ENCODE data around the gene GALNT16. TPM values are rescaled to one million over a fixed set of nuclear protein-coding genes. Genes with fewer than 3 reads are reported as not detected.

The GALNT16 gene
- polyA plus RNA-seq, 3 donors = 0.01 TPM; not detected in 2

DNA sequence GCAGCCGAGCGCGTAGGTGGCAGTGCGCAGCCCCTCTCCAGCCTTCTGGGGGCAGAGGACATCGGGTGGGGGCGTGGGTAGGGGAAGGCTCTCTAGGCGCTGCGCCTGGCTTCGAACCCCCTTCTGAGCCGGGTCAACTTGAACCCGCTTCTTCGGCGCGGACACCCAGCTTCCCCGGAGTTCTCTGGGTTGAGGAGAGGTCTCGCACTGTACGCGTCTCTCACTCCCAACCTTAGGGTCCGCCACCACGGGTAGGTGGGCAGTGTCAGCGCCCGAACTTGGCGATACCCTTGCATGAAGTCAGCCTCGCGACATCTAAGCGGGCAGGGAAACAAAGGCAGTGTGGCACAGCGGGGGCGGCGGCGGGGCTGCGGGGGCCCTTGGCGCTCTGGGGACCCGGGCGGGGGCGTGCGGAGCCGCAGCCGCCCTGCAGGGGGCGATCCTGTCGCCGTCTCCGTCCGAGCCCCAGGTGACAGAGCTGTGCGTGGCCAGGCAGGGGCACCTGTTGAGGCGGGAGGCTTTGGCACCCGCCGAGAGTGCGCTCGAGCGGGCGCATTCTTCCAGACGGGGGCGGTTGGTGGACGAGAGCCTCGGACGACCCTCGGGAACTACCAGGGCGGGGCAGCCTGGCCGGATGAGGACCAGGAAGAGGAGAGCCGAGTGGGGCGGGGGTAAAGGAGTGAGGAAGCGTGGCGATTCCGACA, 1.1 kb downstream of the GALNT16 start:
- H3K36me3 Mint-ChIP-seq = no peaks in the 10 kb centered on the region
- Histone ChIP-seq H3K27ac (ENCODE audit: low read depth in 1 of 2, low read length in 2 of 2) (no peak overlapping the region), H3K4me3 (replicated peaks in 1 of 3; ENCODE audit: low read depth in 2 of 3, low read length in 3 of 3) (peak overlapping the region in 1 of 3 experiments; percentile 56), H2AFZ (ENCODE audit: insufficient read depth, low read depth, low read length, poor library complexity, severe bottlenecking) (peak overlapping the region; percentile 53), H3K79me2 (ENCODE audit: insufficient read depth, low read length) (no peaks in the 10 kb centered on the region), H3K9ac (ENCODE audit: insufficient read depth, low read length, poor library complexity, severe bottlenecking) (no peak overlapping the region), H3K27me3 (ENCODE audit: control insufficient read depth in 2 of 2, insufficient read depth in 2 of 2, low read length in 2 of 2) (peaks cover 68 to 81% of the 10 kb centered on the region in 2 donors), H3K4me2 (replicated peaks; ENCODE audit: extremely low read depth, low read length, poor library complexity, severe bottlenecking) (peak overlapping the region; percentile 56), H3K36me3 (replicated peaks in 1 of 2; ENCODE audit: control insufficient read depth in 1 of 2, insufficient read depth in 2 of 2, low read length in 2 of 2) (no peaks in the 10 kb centered on the region), H4K20me1 (ENCODE audit: insufficient read depth, low read length) (no peaks in the 10 kb centered on the region), H3K9me3 (replicated peaks in 1 of 2; ENCODE audit: control insufficient read depth in 1 of 2, insufficient read depth in 1 of 2, low read length in 2 of 2) (peaks cover 0 to 26% of the 10 kb centered on the region in 2 donors), H3K4me1 (ENCODE audit: control insufficient read depth in 1 of 2, insufficient read depth in 2 of 2, low read length in 2 of 2) (peaks cover 3 to 21% of the 10 kb centered on the region in 2 donors)
- WGBS (ENCODE audit: insufficient coverage) = under 1% methylated on average over 60 of the region's 64 CpGs
- no peak overlapping the region for H3K27ac Mint-ChIP-seq
- H3K27me3 Mint-ChIP-seq (ENCODE audit: low read depth in 3 of 3) = peaks cover 61 to 86% (median 71%) of the 10 kb centered on the region in 3 donors
- DNase-seq = peak in 1 of 3 donors; percentile 12
- H3K4me1 Mint-ChIP-seq = peaks cover 10% of the 10 kb centered on the region
- intact Hi-C loops (cut with micrococcal nuclease) = no loop called here
- TF ChIP-seq, protein P1, sequence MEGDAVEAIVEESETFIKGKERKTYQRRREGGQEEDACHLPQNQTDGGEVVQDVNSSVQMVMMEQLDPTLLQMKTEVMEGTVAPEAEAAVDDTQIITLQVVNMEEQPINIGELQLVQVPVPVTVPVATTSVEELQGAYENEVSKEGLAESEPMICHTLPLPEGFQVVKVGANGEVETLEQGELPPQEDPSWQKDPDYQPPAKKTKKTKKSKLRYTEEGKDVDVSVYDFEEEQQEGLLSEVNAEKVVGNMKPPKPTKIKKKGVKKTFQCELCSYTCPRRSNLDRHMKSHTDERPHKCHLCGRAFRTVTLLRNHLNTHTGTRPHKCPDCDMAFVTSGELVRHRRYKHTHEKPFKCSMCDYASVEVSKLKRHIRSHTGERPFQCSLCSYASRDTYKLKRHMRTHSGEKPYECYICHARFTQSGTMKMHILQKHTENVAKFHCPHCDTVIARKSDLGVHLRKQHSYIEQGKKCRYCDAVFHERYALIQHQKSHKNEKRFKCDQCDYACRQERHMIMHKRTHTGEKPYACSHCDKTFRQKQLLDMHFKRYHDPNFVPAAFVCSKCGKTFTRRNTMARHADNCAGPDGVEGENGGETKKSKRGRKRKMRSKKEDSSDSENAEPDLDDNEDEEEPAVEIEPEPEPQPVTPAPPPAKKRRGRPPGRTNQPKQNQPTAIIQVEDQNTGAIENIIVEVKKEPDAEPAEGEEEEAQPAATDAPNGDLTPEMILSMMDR (IDR thresholded peaks at IDR 0.05) = peak; percentile 56
- peak overlapping the region; percentile 62 to 86 for H3K4me3 Mint-ChIP-seq
- peaks cover 0 to 9% (median 4%) of the 10 kb centered on the region in 7 donors for H3K9me3 Mint-ChIP-seq

DNA sequence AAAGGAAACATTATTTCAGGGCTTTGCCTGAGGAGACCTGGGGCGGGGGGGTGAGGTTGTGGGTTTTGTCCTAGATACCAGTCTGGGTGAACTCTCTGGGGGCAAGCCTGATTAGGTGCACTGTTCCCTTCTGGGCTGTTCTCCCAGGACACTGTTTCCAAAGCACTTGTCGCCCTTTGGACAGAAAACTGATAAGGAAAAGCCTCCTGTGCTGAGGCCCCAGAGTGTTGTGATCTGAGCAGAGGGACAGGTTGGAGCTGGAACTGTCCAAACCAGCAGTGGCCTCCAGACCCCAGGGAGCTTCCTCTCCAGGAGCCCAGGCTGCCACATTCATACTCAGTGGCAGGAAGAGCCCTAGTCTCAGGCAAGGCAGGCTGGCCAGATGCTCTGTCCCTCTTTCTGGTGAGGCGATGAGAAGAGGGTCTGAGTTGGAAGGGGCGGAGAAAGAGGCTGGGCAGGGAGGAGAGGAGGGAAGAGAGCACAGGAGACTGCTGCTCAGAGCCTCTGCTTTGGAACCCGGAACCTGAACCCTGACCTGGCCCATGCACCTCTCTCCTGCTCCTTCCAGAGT, 1.9 kb downstream of the GALNT16 start:
- peaks cover 3 to 21% of the 10 kb centered on the region in 2 donors for H3K4me1 ChIP-seq (ENCODE audit: control insufficient read depth in 1 of 2, insufficient read depth in 2 of 2, low read length in 2 of 2)
- no peak overlapping the region for H2AFZ ChIP-seq (ENCODE audit: insufficient read depth, low read depth, low read length, poor library complexity, severe bottlenecking)
- H3K4me3 ChIP-seq (replicated peaks in 1 of 3; ENCODE audit: low read depth in 2 of 3, low read length in 3 of 3) = no peak overlapping the region
- H4K20me1 ChIP-seq (ENCODE audit: insufficient read depth, low read length) = no peaks in the 10 kb centered on the region
- H3K79me2 ChIP-seq (ENCODE audit: insufficient read depth, low read length) = no peaks in the 10 kb centered on the region
- Mint-ChIP-seq H3K4me1 (peaks cover 10% of the 10 kb centered on the region), H3K36me3 (no peaks in the 10 kb centered on the region), H3K27me3 (ENCODE audit: low read depth in 3 of 3) (peaks cover 61 to 79% (median 64%) of the 10 kb centered on the region in 3 donors), H3K27ac (no peak overlapping the region), H3K4me3 (peak overlapping the region in 1 of 2 donors; percentile 86), H3K9me3 (peaks cover 0 to 9% (median 4%) of the 10 kb centered on the region in 7 donors)
- DNase-seq = no peak
- no peak overlapping the region for H3K27ac ChIP-seq (ENCODE audit: low read depth in 1 of 2, low read length in 2 of 2)
- 32% methylated on average over 2 of the region's 5 CpGs for WGBS (ENCODE audit: insufficient coverage)
- peak overlapping the region; percentile 56 for H3K4me2 ChIP-seq (replicated peaks; ENCODE audit: extremely low read depth, low read length, poor library complexity, severe bottlenecking)
- H3K9me3 ChIP-seq (replicated peaks in 1 of 2; ENCODE audit: control insufficient read depth in 1 of 2, insufficient read depth in 1 of 2, low read length in 2 of 2) = peaks cover 0 to 26% of the 10 kb centered on the region in 2 donors
- H3K9ac ChIP-seq (ENCODE audit: insufficient read depth, low read length, poor library complexity, severe bottlenecking) = no peak overlapping the region
- intact Hi-C loops (cut with micrococcal nuclease) = no loop called here
- TF ChIP-seq, protein P1 (IDR thresholded peaks at IDR 0.05) = no peak
- no peaks in the 10 kb centered on the region for H3K36me3 ChIP-seq (replicated peaks in 1 of 2; ENCODE audit: control insufficient read depth in 1 of 2, insufficient read depth in 2 of 2, low read length in 2 of 2)
- peaks cover 68 to 75% of the 10 kb centered on the region in 2 donors for H3K27me3 ChIP-seq (ENCODE audit: control insufficient read depth in 2 of 2, insufficient read depth in 2 of 2, low read length in 2 of 2)
